ENCODE results near the gene CES1.

DNA sequence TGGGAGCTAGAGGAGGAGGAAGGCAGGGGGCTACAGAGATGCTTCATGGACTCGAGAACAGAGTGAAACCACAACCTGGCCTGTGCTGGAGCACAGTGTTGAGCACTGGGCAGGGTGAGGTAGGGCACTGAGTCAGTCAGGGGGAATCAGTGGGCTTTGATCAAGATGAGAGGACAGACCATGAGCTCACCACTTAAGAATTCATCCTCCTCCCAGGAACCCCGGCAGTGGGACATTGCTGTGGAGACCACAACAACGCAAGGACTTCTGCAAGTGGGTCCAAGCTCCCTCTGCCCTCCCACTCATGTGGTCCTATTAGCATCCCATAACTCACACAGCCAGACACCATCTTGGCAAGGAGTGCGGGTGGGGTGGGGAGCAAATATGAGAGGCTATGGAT lies 44.0 kb upstream of the CES1 start:
- TF ChIP-seq POLR2A (IDR thresholded peaks at IDR 0.05) (no peak), POLR2AphosphoS5 (IDR thresholded peaks at IDR 0.05) (no peak)
- TF ChIP-seq, protein P1, sequence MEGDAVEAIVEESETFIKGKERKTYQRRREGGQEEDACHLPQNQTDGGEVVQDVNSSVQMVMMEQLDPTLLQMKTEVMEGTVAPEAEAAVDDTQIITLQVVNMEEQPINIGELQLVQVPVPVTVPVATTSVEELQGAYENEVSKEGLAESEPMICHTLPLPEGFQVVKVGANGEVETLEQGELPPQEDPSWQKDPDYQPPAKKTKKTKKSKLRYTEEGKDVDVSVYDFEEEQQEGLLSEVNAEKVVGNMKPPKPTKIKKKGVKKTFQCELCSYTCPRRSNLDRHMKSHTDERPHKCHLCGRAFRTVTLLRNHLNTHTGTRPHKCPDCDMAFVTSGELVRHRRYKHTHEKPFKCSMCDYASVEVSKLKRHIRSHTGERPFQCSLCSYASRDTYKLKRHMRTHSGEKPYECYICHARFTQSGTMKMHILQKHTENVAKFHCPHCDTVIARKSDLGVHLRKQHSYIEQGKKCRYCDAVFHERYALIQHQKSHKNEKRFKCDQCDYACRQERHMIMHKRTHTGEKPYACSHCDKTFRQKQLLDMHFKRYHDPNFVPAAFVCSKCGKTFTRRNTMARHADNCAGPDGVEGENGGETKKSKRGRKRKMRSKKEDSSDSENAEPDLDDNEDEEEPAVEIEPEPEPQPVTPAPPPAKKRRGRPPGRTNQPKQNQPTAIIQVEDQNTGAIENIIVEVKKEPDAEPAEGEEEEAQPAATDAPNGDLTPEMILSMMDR (IDR thresholded peaks at IDR 0.05 in 8 of 11, conservative IDR thresholded peaks at IDR 0.05 in 3 of 11) = no peak
